Lower leg skin (tissue), 3 donors: ENCODE data around the gene LRP4.

Source experiments
- POLR2A ChIP-seq, 2 donors: fragments of 450-650 bp; IDR thresholded peaks; one replicate each; pipeline ENCODE4 v1.6.1; 2016 to 2017; ENCODE audit warnings: antibody characterized with exemption in 2 of 2, mild to moderate bottlenecking in 1 of 2, moderate library complexity in 1 of 2
- TF ChIP-seq, protein P1 (sequence below), 3 donors: fragments of 450-650 bp; IDR thresholded peaks; one replicate each; pipeline ENCODE4 v1.5.1; 2016; ENCODE audit warnings: antibody characterized with exemption in 3 of 3, mild to moderate bottlenecking in 3 of 3, moderate library complexity in 2 of 3

DNA sequence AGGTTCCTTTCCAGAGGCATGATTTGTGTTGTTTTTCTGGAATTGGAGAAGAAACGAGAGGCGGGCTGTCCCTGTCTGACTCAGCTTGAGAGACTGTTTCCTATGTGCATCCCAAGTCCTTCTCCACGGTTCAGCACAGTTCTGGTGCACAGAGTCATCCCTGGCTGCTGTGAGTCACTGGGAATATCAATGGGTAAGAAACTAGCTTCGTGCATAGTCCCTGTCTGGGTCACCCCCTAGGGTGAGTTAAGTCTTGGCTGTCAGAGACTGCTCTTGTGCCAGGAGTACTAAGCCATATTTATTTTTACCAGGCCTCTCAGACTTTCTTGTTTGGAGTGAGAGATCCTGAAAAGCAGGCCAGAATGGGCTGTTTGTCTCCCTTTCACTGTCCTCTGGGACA, 2.4 kb upstream of the LRP4 start:
- TF ChIP-seq, protein P1, sequence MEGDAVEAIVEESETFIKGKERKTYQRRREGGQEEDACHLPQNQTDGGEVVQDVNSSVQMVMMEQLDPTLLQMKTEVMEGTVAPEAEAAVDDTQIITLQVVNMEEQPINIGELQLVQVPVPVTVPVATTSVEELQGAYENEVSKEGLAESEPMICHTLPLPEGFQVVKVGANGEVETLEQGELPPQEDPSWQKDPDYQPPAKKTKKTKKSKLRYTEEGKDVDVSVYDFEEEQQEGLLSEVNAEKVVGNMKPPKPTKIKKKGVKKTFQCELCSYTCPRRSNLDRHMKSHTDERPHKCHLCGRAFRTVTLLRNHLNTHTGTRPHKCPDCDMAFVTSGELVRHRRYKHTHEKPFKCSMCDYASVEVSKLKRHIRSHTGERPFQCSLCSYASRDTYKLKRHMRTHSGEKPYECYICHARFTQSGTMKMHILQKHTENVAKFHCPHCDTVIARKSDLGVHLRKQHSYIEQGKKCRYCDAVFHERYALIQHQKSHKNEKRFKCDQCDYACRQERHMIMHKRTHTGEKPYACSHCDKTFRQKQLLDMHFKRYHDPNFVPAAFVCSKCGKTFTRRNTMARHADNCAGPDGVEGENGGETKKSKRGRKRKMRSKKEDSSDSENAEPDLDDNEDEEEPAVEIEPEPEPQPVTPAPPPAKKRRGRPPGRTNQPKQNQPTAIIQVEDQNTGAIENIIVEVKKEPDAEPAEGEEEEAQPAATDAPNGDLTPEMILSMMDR (IDR thresholded peaks at IDR 0.05): no peak
- TF ChIP-seq POLR2A (IDR thresholded peaks at IDR 0.05): no peak
